Measurements from ENCODE around the gene DPP10.
"Not testable (repeated sequence)": the region's sequence is repeated elsewhere in the genome, so short reads cannot be mapped to it uniquely, and the experiment has no call there.

The DPP10 gene

GRCh38 chr2:114442510-114442909, at the start of gene DPP10:
TSS of gene DPP10 (plus strand) at chr2:114442641.
- H3K27ac ChIP-seq (ENCODE audit: low read length), result no peak within 1 kb of the TSS
- H3K4me1 ChIP-seq (ENCODE audit: control insufficient read depth, insufficient read depth, low read length), result no peaks in the 10 kb centered on the region
- no peaks in the 10 kb centered on the region for H3K36me3 ChIP-seq (ENCODE audit: control insufficient read depth in 2 of 2, insufficient read depth in 2 of 2, low read length in 2 of 2)
- H3K4me3 ChIP-seq (ENCODE audit: low read length in 2 of 2), result no peak within 1 kb of the TSS
- H3K27me3 ChIP-seq (ENCODE audit: control insufficient read depth in 1 of 2, insufficient read depth in 2 of 2, low read length in 2 of 2), result no peaks in the 10 kb centered on the region
- no peak within 1 kb of the TSS for H3K9ac ChIP-seq (ENCODE audit: low read length in 2 of 2)
- no peaks in the 10 kb centered on the region for H3K9me3 ChIP-seq (ENCODE audit: control insufficient read depth in 2 of 2, low read length in 2 of 2)

- Histone ChIP-seq H3K36me3 (ENCODE audit: control insufficient read depth in 2 of 2, insufficient read depth in 2 of 2, low read length in 2 of 2) (no peaks in the 10 kb centered on the region), H3K9me3 (ENCODE audit: control insufficient read depth in 2 of 2, low read length in 2 of 2) (no peaks in the 10 kb centered on the region), H3K9ac (ENCODE audit: low read length in 2 of 2) (no peak overlapping the region), H3K4me3 (ENCODE audit: low read length in 2 of 2) (no peak overlapping the region), H3K4me1 (ENCODE audit: control insufficient read depth, insufficient read depth, low read length) (peaks cover 2% of the 10 kb centered on the region), H3K27ac (ENCODE audit: low read length) (no peak overlapping the region), H3K27me3 (ENCODE audit: control insufficient read depth in 1 of 2, insufficient read depth in 2 of 2, low read length in 2 of 2) (no peaks in the 10 kb centered on the region)
Observed at GRCh38 chr2:114400890-114401289, 41.6 kb upstream of the DPP10 start.

- Histone ChIP-seq H3K4me3 (ENCODE audit: low read length in 2 of 2) (no peak overlapping the region), H3K9ac (ENCODE audit: low read length in 2 of 2) (no peak overlapping the region)
Observed at GRCh38 chr2:114405247-114406116, 37.0 kb upstream of the DPP10 start.

GRCh38 chr2:114406347-114406746, 36.1 kb upstream of the DPP10 start:
- Histone ChIP-seq H3K27ac (ENCODE audit: low read length) (no peak overlapping the region), H3K36me3 (ENCODE audit: control insufficient read depth in 2 of 2, insufficient read depth in 2 of 2, low read length in 2 of 2) (no peaks in the 10 kb centered on the region), H3K4me3 (ENCODE audit: low read length in 2 of 2) (no peak overlapping the region), H3K9me3 (ENCODE audit: control insufficient read depth in 2 of 2, low read length in 2 of 2) (no peaks in the 10 kb centered on the region), H3K27me3 (ENCODE audit: control insufficient read depth in 1 of 2, insufficient read depth in 2 of 2, low read length in 2 of 2) (no peaks in the 10 kb centered on the region), H3K4me1 (ENCODE audit: control insufficient read depth, insufficient read depth, low read length) (peaks cover 2% of the 10 kb centered on the region), H3K9ac (ENCODE audit: low read length in 2 of 2) (no peak overlapping the region)

More at GRCh38 chr2:114405247-114406116, 37.0 kb upstream of the DPP10 start:
- peaks cover 2% of the 10 kb centered on the region for H3K4me1 ChIP-seq (ENCODE audit: control insufficient read depth, insufficient read depth, low read length)
- H3K9me3 ChIP-seq (ENCODE audit: control insufficient read depth in 2 of 2, low read length in 2 of 2), result no peaks in the 10 kb centered on the region
- no peaks in the 10 kb centered on the region for H3K36me3 ChIP-seq (ENCODE audit: control insufficient read depth in 2 of 2, insufficient read depth in 2 of 2, low read length in 2 of 2)
- H3K27me3 ChIP-seq (ENCODE audit: control insufficient read depth in 1 of 2, insufficient read depth in 2 of 2, low read length in 2 of 2), result no peaks in the 10 kb centered on the region
- no peak overlapping the region for H3K27ac ChIP-seq (ENCODE audit: low read length)

- H3K4me1 ChIP-seq (ENCODE audit: control insufficient read depth, insufficient read depth, low read length); H3K27ac ChIP-seq (ENCODE audit: low read length); H3K36me3 ChIP-seq (ENCODE audit: control insufficient read depth in 2 of 2, insufficient read depth in 2 of 2, low read length in 2 of 2); H3K4me3 ChIP-seq (ENCODE audit: low read length in 2 of 2); H3K9ac ChIP-seq (ENCODE audit: low read length in 2 of 2); H3K27me3 ChIP-seq (ENCODE audit: control insufficient read depth in 1 of 2, insufficient read depth in 2 of 2, low read length in 2 of 2); H3K9me3 ChIP-seq (ENCODE audit: control insufficient read depth in 2 of 2, low read length in 2 of 2): not testable (repeated sequence)
Observed at GRCh38 chr2:114407353-114407752, 35.1 kb upstream of the DPP10 start.

GRCh38 chr2:114421781-114422180, 20.7 kb upstream of the DPP10 start:
- no peaks in the 10 kb centered on the region for H3K4me1 ChIP-seq (ENCODE audit: control insufficient read depth, insufficient read depth, low read length)
- H3K36me3 ChIP-seq (ENCODE audit: control insufficient read depth in 2 of 2, insufficient read depth in 2 of 2, low read length in 2 of 2), result no peaks in the 10 kb centered on the region
- no peaks in the 10 kb centered on the region for H3K27me3 ChIP-seq (ENCODE audit: control insufficient read depth in 1 of 2, insufficient read depth in 2 of 2, low read length in 2 of 2)
- H3K9ac ChIP-seq (ENCODE audit: low read length in 2 of 2), result no peak overlapping the region
- no peak overlapping the region for H3K4me3 ChIP-seq (ENCODE audit: low read length in 2 of 2)
- no peaks in the 10 kb centered on the region for H3K9me3 ChIP-seq (ENCODE audit: control insufficient read depth in 2 of 2, low read length in 2 of 2)
- H3K27ac ChIP-seq (ENCODE audit: low read length), result no peak overlapping the region

- Histone ChIP-seq H3K4me3 (ENCODE audit: low read length in 2 of 2) (no peak overlapping the region), H3K27me3 (ENCODE audit: control insufficient read depth in 1 of 2, insufficient read depth in 2 of 2, low read length in 2 of 2) (no peaks in the 10 kb centered on the region), H3K9ac (ENCODE audit: low read length in 2 of 2) (no peak overlapping the region), H3K9me3 (ENCODE audit: control insufficient read depth in 2 of 2, low read length in 2 of 2) (no peaks in the 10 kb centered on the region), H3K4me1 (ENCODE audit: control insufficient read depth, insufficient read depth, low read length) (no peaks in the 10 kb centered on the region), H3K27ac (ENCODE audit: low read length) (no peak overlapping the region), H3K36me3 (ENCODE audit: control insufficient read depth in 2 of 2, insufficient read depth in 2 of 2, low read length in 2 of 2) (no peaks in the 10 kb centered on the region)
Observed at GRCh38 chr2:114424699-114425098, 17.7 kb upstream of the DPP10 start.

GRCh38 chr2:114426756-114427155, 15.7 kb upstream of the DPP10 start:
- Histone ChIP-seq H3K4me1 (ENCODE audit: control insufficient read depth, insufficient read depth, low read length) (no peaks in the 10 kb centered on the region), H3K9ac (ENCODE audit: low read length in 2 of 2) (no peak overlapping the region), H3K27me3 (ENCODE audit: control insufficient read depth in 1 of 2, insufficient read depth in 2 of 2, low read length in 2 of 2) (no peaks in the 10 kb centered on the region), H3K9me3 (ENCODE audit: control insufficient read depth in 2 of 2, low read length in 2 of 2) (no peaks in the 10 kb centered on the region), H3K4me3 (ENCODE audit: low read length in 2 of 2) (no peak overlapping the region), H3K27ac (ENCODE audit: low read length) (no peak overlapping the region), H3K36me3 (ENCODE audit: control insufficient read depth in 2 of 2, insufficient read depth in 2 of 2, low read length in 2 of 2) (no peaks in the 10 kb centered on the region)

- Histone ChIP-seq H3K27me3 (ENCODE audit: control insufficient read depth in 1 of 2, insufficient read depth in 2 of 2, low read length in 2 of 2) (no peaks in the 10 kb centered on the region), H3K9me3 (ENCODE audit: control insufficient read depth in 2 of 2, low read length in 2 of 2) (no peaks in the 10 kb centered on the region), H3K36me3 (ENCODE audit: control insufficient read depth in 2 of 2, insufficient read depth in 2 of 2, low read length in 2 of 2) (no peaks in the 10 kb centered on the region), H3K9ac (ENCODE audit: low read length in 2 of 2) (no peak overlapping the region), H3K27ac (ENCODE audit: low read length) (no peak overlapping the region), H3K4me3 (ENCODE audit: low read length in 2 of 2) (no peak overlapping the region), H3K4me1 (ENCODE audit: control insufficient read depth, insufficient read depth, low read length) (no peaks in the 10 kb centered on the region)
Observed at GRCh38 chr2:114436329-114436728, 6.1 kb upstream of the DPP10 start.

- Histone ChIP-seq H3K4me3 (ENCODE audit: low read length in 2 of 2) (no peak overlapping the region), H3K27ac (ENCODE audit: low read length) (no peak overlapping the region), H3K36me3 (ENCODE audit: control insufficient read depth in 2 of 2, insufficient read depth in 2 of 2, low read length in 2 of 2) (no peaks in the 10 kb centered on the region), H3K27me3 (ENCODE audit: control insufficient read depth in 1 of 2, insufficient read depth in 2 of 2, low read length in 2 of 2) (no peaks in the 10 kb centered on the region), H3K9me3 (ENCODE audit: control insufficient read depth in 2 of 2, low read length in 2 of 2) (no peaks in the 10 kb centered on the region), H3K4me1 (ENCODE audit: control insufficient read depth, insufficient read depth, low read length) (no peaks in the 10 kb centered on the region), H3K9ac (ENCODE audit: low read length in 2 of 2) (no peak overlapping the region)
Observed at GRCh38 chr2:114446571-114446970, 4.1 kb downstream of the DPP10 start.

GRCh38 chr2:114450639-114451038, 8.2 kb downstream of the DPP10 start:
- Histone ChIP-seq H3K27me3 (ENCODE audit: control insufficient read depth in 1 of 2, insufficient read depth in 2 of 2, low read length in 2 of 2) (no peaks in the 10 kb centered on the region), H3K9me3 (ENCODE audit: control insufficient read depth in 2 of 2, low read length in 2 of 2) (no peaks in the 10 kb centered on the region), H3K9ac (ENCODE audit: low read length in 2 of 2) (no peak overlapping the region), H3K4me1 (ENCODE audit: control insufficient read depth, insufficient read depth, low read length) (no peaks in the 10 kb centered on the region), H3K36me3 (ENCODE audit: control insufficient read depth in 2 of 2, insufficient read depth in 2 of 2, low read length in 2 of 2) (no peaks in the 10 kb centered on the region), H3K27ac (ENCODE audit: low read length) (no peak overlapping the region), H3K4me3 (ENCODE audit: low read length in 2 of 2) (no peak overlapping the region)
